OCI-LY1 (cell line): ENCODE measurements around the gene LRIT2.
A peak's percentile ranks its signal among the peaks of the same experiment; 100 is the strongest.

Experiments
- H2AFZ ChIP-seq: fragments of 200-600 bp; sonication (generic), shearing (Covaris generic); 2 replicates; pipeline ENCODE4 v1.6.0; 2014; ENCODE audit warnings: antibody characterized with exemption, mild to moderate bottlenecking, low read length
- H3F3A ChIP-seq: fragments of 200-600 bp; sonication (generic), shearing (Covaris generic); 2 replicates; pipeline ENCODE4 v1.6.0; 2014; ENCODE audit warnings: mild to moderate bottlenecking, antibody characterized with exemption, low read length, moderate library complexity; ENCODE audit not compliant: insufficient read depth
- H3K27ac ChIP-seq: fragments of 200-600 bp; sonication (generic); 2 replicates; pipeline ENCODE4 v1.5.1; 2014; ENCODE audit warnings: low read length, mixed run types, mild to moderate bottlenecking, low read depth; ENCODE audit not compliant: poor library complexity, severe bottlenecking
- H3K27me3 ChIP-seq: fragments of 200-600 bp; sonication (generic); 2 replicates; pipeline ENCODE4 v1.6.0; 2014; ENCODE audit warnings: antibody characterized with exemption, mild to moderate bottlenecking, low read length, moderate library complexity; ENCODE audit not compliant: insufficient read depth
- H3K36me3 ChIP-seq: fragments of 200-600 bp; sonication (generic); 2 replicates; pipeline ENCODE4 v1.6.1; 2014; ENCODE audit warnings: mild to moderate bottlenecking, antibody characterized with exemption, low read length, moderate library complexity, mixed read lengths; ENCODE audit not compliant: insufficient read depth
- H3K4me1 ChIP-seq: fragments of 200-600 bp; sonication (generic); 2 replicates; pipeline ENCODE4 v1.5.1; 2014; ENCODE audit warnings: mild to moderate bottlenecking, low read length, moderate library complexity; ENCODE audit not compliant: insufficient read depth, severe bottlenecking
- H3K4me2 ChIP-seq: fragments of 200-600 bp; sonication (generic), shearing (Covaris generic); 2 replicates; pipeline ENCODE4 v1.6.1; 2014; ENCODE audit warnings: low read length
- H3K4me3 ChIP-seq: fragments of 200-600 bp; sonication (generic); 2 replicates; pipeline ENCODE4 v1.5.1; 2014; ENCODE audit warnings: low read length, low read depth, mild to moderate bottlenecking, mixed read lengths; ENCODE audit not compliant: poor library complexity, severe bottlenecking
- H3K79me2 ChIP-seq: fragments of 200-600 bp; shearing (Covaris generic); 2 replicates; pipeline ENCODE4 v1.6.1; 2016; ENCODE audit warnings: mixed run types, low read length, mixed read lengths; ENCODE audit not compliant: insufficient read depth
- H3K9ac ChIP-seq: fragments of 200-600 bp; sonication (generic), shearing (Covaris generic); 2 replicates; pipeline ENCODE4 v1.6.1; 2014; ENCODE audit warnings: mild to moderate bottlenecking, low read length, mixed read lengths
- H3K9me2 ChIP-seq: fragments of 200-600 bp; sonication (generic), shearing (Covaris generic); 2 replicates; pipeline ENCODE4 v1.6.1; 2014; ENCODE audit warnings: low read depth, mild to moderate bottlenecking, low read length, mixed read lengths
- H3K9me3 ChIP-seq: fragments of 200-600 bp; shearing (Covaris generic); 2 replicates; pipeline ENCODE4 v1.6.1; 2014; ENCODE audit warnings: low read length, mixed read lengths
- H4K20me1 ChIP-seq: fragments of 200-600 bp; sonication (generic), shearing (Covaris generic); 2 replicates; pipeline ENCODE4 v1.6.0; 2016; ENCODE audit warnings: mild to moderate bottlenecking, low read length; ENCODE audit not compliant: insufficient read depth
- EZH2 ChIP-seq: fragments of 200-600 bp; sonication (generic), shearing (Covaris generic); IDR thresholded peaks from 2 replicates; pipeline ENCODE4 v1.8.0; 2017; ENCODE audit warnings: borderline replicate concordance, mixed run types, mild to moderate bottlenecking, antibody characterized with exemption, low read length, moderate library complexity, mixed read lengths
- TF ChIP-seq, protein P1 (sequence below): fragments of 200-600 bp; sonication (generic), shearing (Covaris generic); IDR thresholded peaks from 2 replicates; pipeline ENCODE4 v1.5.1; 2017; ENCODE audit warnings: mild to moderate bottlenecking, antibody characterized with exemption, low read length, moderate library complexity, mixed read lengths

Gene LRIT2

DNA sequence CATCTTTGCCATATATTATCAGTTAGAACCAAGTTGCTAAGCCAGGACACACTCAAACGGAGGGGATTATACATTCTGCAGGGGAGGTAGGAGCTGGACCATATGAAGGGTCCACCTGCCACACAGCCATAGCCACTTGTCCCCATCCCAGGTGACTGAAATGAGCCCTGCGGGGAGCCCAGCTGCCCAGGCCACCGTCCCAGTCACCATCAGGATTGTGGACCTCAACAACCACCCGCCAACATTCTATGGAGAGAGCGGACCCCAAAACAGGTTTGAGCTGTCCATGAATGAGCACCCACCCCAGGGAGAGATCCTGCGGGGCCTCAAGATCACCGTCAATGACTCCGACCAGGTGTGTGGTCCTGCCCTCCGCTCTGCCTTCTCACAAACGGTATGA is 17.3 kb downstream of the LRIT2 start:
- no peaks in the 10 kb centered on the region for H3K9me2 ChIP-seq
- H3F3A ChIP-seq: no peaks in the 10 kb centered on the region
- H3K79me2 ChIP-seq: no peaks in the 10 kb centered on the region
- H3K27ac ChIP-seq: no peak overlapping the region
- H3K36me3 ChIP-seq: no peaks in the 10 kb centered on the region
- no peak overlapping the region for H2AFZ ChIP-seq
- TF ChIP-seq, protein P1, sequence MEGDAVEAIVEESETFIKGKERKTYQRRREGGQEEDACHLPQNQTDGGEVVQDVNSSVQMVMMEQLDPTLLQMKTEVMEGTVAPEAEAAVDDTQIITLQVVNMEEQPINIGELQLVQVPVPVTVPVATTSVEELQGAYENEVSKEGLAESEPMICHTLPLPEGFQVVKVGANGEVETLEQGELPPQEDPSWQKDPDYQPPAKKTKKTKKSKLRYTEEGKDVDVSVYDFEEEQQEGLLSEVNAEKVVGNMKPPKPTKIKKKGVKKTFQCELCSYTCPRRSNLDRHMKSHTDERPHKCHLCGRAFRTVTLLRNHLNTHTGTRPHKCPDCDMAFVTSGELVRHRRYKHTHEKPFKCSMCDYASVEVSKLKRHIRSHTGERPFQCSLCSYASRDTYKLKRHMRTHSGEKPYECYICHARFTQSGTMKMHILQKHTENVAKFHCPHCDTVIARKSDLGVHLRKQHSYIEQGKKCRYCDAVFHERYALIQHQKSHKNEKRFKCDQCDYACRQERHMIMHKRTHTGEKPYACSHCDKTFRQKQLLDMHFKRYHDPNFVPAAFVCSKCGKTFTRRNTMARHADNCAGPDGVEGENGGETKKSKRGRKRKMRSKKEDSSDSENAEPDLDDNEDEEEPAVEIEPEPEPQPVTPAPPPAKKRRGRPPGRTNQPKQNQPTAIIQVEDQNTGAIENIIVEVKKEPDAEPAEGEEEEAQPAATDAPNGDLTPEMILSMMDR: no peak
- TF ChIP-seq EZH2: no peak
- no peaks in the 10 kb centered on the region for H4K20me1 ChIP-seq
- no peak overlapping the region for H3K9ac ChIP-seq
- no peak overlapping the region for H3K4me3 ChIP-seq
- no peak overlapping the region for H3K4me2 ChIP-seq
- H3K4me1 ChIP-seq: no peaks in the 10 kb centered on the region
- H3K9me3 ChIP-seq: no peaks in the 10 kb centered on the region
- peaks cover 3% of the 10 kb centered on the region; the same call in 1 of the 2 replicates for H3K27me3 ChIP-seq

DNA sequence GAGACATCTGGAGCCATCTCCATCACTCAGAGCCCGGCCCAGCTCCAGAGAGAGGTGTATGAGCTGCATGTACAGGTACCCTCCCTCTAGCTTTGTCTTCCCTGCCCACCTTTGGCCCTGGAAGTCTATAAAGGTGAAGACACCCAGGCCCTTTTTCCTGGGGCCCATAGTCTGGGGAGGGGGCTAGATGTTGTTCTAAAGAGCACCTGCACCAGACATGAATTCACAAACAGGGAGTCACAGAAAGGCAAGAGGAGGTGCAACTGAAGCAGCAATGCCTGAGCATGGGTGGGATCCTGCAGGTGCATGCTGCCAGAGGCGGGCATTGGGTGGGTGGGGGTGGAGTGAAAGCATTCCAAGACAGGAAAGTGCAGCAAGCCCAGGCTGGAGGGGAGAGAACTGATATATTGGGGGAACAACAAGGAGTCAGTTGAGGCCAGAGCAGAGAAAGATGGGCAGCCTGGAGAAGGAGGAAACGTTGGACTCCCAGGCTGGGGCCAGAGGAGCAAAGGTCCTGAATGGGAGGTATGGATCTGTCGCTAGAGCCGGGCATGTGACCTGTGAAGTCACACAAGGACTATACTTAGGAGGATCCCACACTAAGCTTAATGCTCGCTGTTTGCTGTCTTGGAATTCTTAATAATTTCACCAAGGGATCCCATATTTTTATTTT is 19.4 kb downstream of the LRIT2 start:
- no peaks in the 10 kb centered on the region for H3K79me2 ChIP-seq
- H3K9ac ChIP-seq: no peak overlapping the region
- H2AFZ ChIP-seq: no peak overlapping the region
- no peak overlapping the region for H3K4me2 ChIP-seq
- no peaks in the 10 kb centered on the region for H3K9me2 ChIP-seq
- no peaks in the 10 kb centered on the region for H3K4me1 ChIP-seq
- H3K27me3 ChIP-seq: no peaks in the 10 kb centered on the region
- no peaks in the 10 kb centered on the region for H3K9me3 ChIP-seq
- no peaks in the 10 kb centered on the region for H3F3A ChIP-seq
- H3K36me3 ChIP-seq: no peaks in the 10 kb centered on the region
- H4K20me1 ChIP-seq: no peaks in the 10 kb centered on the region
- TF ChIP-seq, protein P1: no peak
- TF ChIP-seq EZH2: no peak
- no peak overlapping the region for H3K27ac ChIP-seq
- no peak overlapping the region for H3K4me3 ChIP-seq

DNA sequence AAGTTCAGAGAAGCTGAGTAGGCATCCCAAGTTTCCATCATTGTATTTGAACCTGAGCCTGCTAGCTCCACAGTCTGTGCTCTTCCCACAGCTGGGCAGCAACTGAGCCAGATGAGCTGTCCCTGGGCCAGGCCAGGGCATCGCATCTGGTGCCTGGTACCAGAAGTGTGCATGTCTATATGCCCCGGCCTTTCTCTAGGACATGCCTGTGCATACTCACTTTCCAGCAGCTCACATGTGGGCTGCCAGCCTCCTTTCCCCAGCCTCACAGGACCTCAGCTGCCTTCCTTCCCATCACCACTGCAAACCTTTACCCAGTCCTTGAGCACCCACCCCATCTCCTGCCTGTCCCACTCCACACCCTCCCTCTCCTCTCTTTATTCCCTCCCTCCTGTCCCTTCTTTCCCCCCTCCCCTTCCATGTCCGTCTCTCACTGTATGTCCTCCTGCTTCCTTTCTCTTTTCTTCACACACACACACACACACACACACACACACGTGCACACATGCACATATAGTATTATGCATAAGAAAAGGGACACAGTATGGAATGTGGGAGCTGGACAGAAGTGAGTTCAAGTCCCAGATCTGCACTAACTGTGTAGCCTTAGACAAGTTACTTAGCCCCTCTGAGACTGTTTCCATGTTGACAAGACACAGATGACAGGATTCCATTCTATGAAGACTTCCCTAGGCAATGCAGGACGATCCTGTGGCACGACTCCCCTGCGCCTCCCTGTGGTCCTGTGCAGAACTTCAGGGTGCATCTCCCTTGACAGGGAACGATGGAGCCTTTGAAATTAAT is 20.1 kb downstream of the LRIT2 start:
- Histone ChIP-seq H3K27me3 (no peaks in the 10 kb centered on the region), H3F3A (no peaks in the 10 kb centered on the region), H2AFZ (no peak overlapping the region), H3K4me3 (no peak overlapping the region), H3K36me3 (no peaks in the 10 kb centered on the region), H3K9me2 (no peaks in the 10 kb centered on the region), H3K4me1 (no peaks in the 10 kb centered on the region), H3K9me3 (no peaks in the 10 kb centered on the region), H3K27ac (no peak overlapping the region), H4K20me1 (no peaks in the 10 kb centered on the region), H3K9ac (no peak overlapping the region), H3K4me2 (no peak overlapping the region), H3K79me2 (no peaks in the 10 kb centered on the region)
- TF ChIP-seq, protein P1: peak; percentile 93
- no peak for TF ChIP-seq EZH2
